Measurements from ENCODE around the gene BACE1-AS. TPM values are rescaled to one million over a fixed set of nuclear protein-coding genes. Genes with fewer than 3 reads are reported as not detected.

BACE1-AS gene
- total RNA-seq, 1 donor from 2014 or later = 10.3 TPM

GRCh38 chr11:117303101-117303500 is 12.0 kb downstream of the BACE1-AS start:
- no peaks in the 10 kb centered on the region for H3K36me3 Mint-ChIP-seq
- no peak overlapping the region for H2AFZ ChIP-seq (replicated peaks)
- no peak for TF ChIP-seq EZH2phosphoT487 (IDR thresholded peaks at IDR 0.05)
- TF ChIP-seq EZH2 (IDR thresholded peaks at IDR 0.05) = no peak
- no peak for TF ChIP-seq CTCF (IDR thresholded peaks at IDR 0.05)
- H3K4me3 ChIP-seq = no peak overlapping the region
- no peaks in the 10 kb centered on the region for H4K20me1 ChIP-seq (ENCODE audit: low read depth)
- H3K27me3 Mint-ChIP-seq (ENCODE audit: insufficient read depth, low read depth) = peaks cover 11% of the 10 kb centered on the region
- peaks cover 22% of the 10 kb centered on the region for H3K4me1 Mint-ChIP-seq
- no peak for DNase-seq (ENCODE audit: low spot score)
- H3K27ac Mint-ChIP-seq = no peak overlapping the region
- no peaks in the 10 kb centered on the region for H3K9me3 ChIP-seq (ENCODE audit: low read depth)
- H3K36me3 ChIP-seq = no peaks in the 10 kb centered on the region
- H3K9ac ChIP-seq = no peak overlapping the region
- H3K4me3 Mint-ChIP-seq = no peak overlapping the region
- no peak overlapping the region for H3K4me2 ChIP-seq
- peaks cover 24% of the 10 kb centered on the region for H3F3A ChIP-seq (ENCODE audit: low read depth)
- H3K9me3 Mint-ChIP-seq = no peaks in the 10 kb centered on the region
- H3K4me1 ChIP-seq = peaks cover 22% of the 10 kb centered on the region
- H3K79me2 ChIP-seq (ENCODE audit: low read depth) = no peaks in the 10 kb centered on the region
- no peaks in the 10 kb centered on the region for H3K27me3 ChIP-seq
- H3K27ac ChIP-seq = no peak overlapping the region

- peaks cover 11% of the 10 kb centered on the region for H3K27me3 Mint-ChIP-seq (ENCODE audit: insufficient read depth, low read depth)
- DNase-seq (ENCODE audit: low spot score) = no peak
- Histone ChIP-seq H3K9ac (no peak overlapping the region), H3K9me3 (ENCODE audit: low read depth) (no peaks in the 10 kb centered on the region), H3K79me2 (ENCODE audit: low read depth) (no peaks in the 10 kb centered on the region), H3K4me1 (peaks cover 22% of the 10 kb centered on the region), H3K4me3 (no peak overlapping the region), H4K20me1 (ENCODE audit: low read depth) (no peaks in the 10 kb centered on the region), H3K27ac (no peak overlapping the region), H3F3A (ENCODE audit: low read depth) (peaks cover 24% of the 10 kb centered on the region), H3K27me3 (no peaks in the 10 kb centered on the region), H3K4me2 (no peak overlapping the region), H2AFZ (replicated peaks) (no peak overlapping the region), H3K36me3 (no peaks in the 10 kb centered on the region)
- H3K9me3 Mint-ChIP-seq = no peaks in the 10 kb centered on the region
- no peak for TF ChIP-seq EZH2 (IDR thresholded peaks at IDR 0.05)
- TF ChIP-seq CTCF (IDR thresholded peaks at IDR 0.05) = no peak
- TF ChIP-seq EZH2phosphoT487 (IDR thresholded peaks at IDR 0.05) = no peak
- H3K4me3 Mint-ChIP-seq = no peak overlapping the region
- peaks cover 22% of the 10 kb centered on the region for H3K4me1 Mint-ChIP-seq
- H3K36me3 Mint-ChIP-seq = no peaks in the 10 kb centered on the region
- no peak overlapping the region for H3K27ac Mint-ChIP-seq
These were observed 12.6 kb downstream of the BACE1-AS start for GRCh38 chr11:117303646-117304315.

GRCh38 chr11:117305145-117305544 is 14.0 kb downstream of the BACE1-AS start:
- H3K9me3 ChIP-seq (ENCODE audit: low read depth) = no peaks in the 10 kb centered on the region
- no peaks in the 10 kb centered on the region for H3K36me3 Mint-ChIP-seq
- no peak overlapping the region for H3K27ac Mint-ChIP-seq
- no peaks in the 10 kb centered on the region for H3K79me2 ChIP-seq (ENCODE audit: low read depth)
- H3F3A ChIP-seq (ENCODE audit: low read depth) = peaks cover 11% of the 10 kb centered on the region
- H2AFZ ChIP-seq (replicated peaks) = no peak overlapping the region
- H3K4me1 Mint-ChIP-seq = peaks cover 9% of the 10 kb centered on the region
- no peak overlapping the region for H3K4me3 ChIP-seq
- TF ChIP-seq CTCF (IDR thresholded peaks at IDR 0.05) (no peak), EZH2 (IDR thresholded peaks at IDR 0.05) (no peak), EZH2phosphoT487 (IDR thresholded peaks at IDR 0.05) (no peak)
- no peaks in the 10 kb centered on the region for H3K36me3 ChIP-seq
- no peaks in the 10 kb centered on the region for H4K20me1 ChIP-seq (ENCODE audit: low read depth)
- H3K27me3 ChIP-seq = no peaks in the 10 kb centered on the region
- no peak for DNase-seq (ENCODE audit: low spot score)
- H3K4me2 ChIP-seq = no peak overlapping the region
- no peaks in the 10 kb centered on the region for H3K9me3 Mint-ChIP-seq
- H3K4me3 Mint-ChIP-seq = no peak overlapping the region
- H3K9ac ChIP-seq = no peak overlapping the region
- peaks cover 9% of the 10 kb centered on the region for H3K4me1 ChIP-seq
- no peak overlapping the region for H3K27ac ChIP-seq
- peaks cover 11% of the 10 kb centered on the region for H3K27me3 Mint-ChIP-seq (ENCODE audit: insufficient read depth, low read depth)

Data from neural progenitor cell (in vitro differentiated cells).